KMS-11 (cell line): Measurements from ENCODE around the gene AR.

Experiments used
- H2AFZ ChIP-seq: fragments of 200-600 bp; sonication (generic); 2 replicates; pipeline ENCODE4 v1.6.1; 2016; ENCODE audit warnings: antibody characterized with exemption, mixed run types, low read depth
- H3K27ac ChIP-seq: fragments of 200-600 bp; sonication (generic); 2 replicates; pipeline ENCODE4 v1.6.1; 2016; ENCODE audit warnings: mild to moderate bottlenecking, mixed run types
- H3K27me3 ChIP-seq: fragments of 200-600 bp; sonication (generic); 2 replicates; pipeline ENCODE4 v1.6.1; 2017; ENCODE audit warnings: mild to moderate bottlenecking, low read depth, mixed run types, moderate library complexity; ENCODE audit not compliant: insufficient read depth
- H3K36me3 ChIP-seq: fragments of 200-600 bp; sonication (generic); 2 replicates; pipeline ENCODE4 v1.6.1; 2017; ENCODE audit warnings: mild to moderate bottlenecking, mixed run types; ENCODE audit not compliant: insufficient read depth
- H3K4me1 ChIP-seq: fragments of 200-600 bp; sonication (generic); 2 replicates; pipeline ENCODE4 v1.6.1; 2016; ENCODE audit warnings: mild to moderate bottlenecking, low read depth, mixed run types; ENCODE audit not compliant: poor library complexity, severe bottlenecking
- H3K4me2 ChIP-seq: fragments of 200-600 bp; sonication (generic); 2 replicates; pipeline ENCODE4 v1.7.0; 2016; ENCODE audit warnings: mild to moderate bottlenecking, mixed run types
- H3K4me3 ChIP-seq: fragments of 200-600 bp; sonication (generic); IDR thresholded peaks from 2 replicates; pipeline ENCODE4 v1.6.1; 2017; ENCODE audit warnings: low read depth, low read length, mixed read lengths; ENCODE audit not compliant: insufficient read depth
- H3K79me2 ChIP-seq: fragments of 200-600 bp; sonication (generic); 2 replicates; pipeline ENCODE4 v1.6.1; 2016; ENCODE audit warnings: low read depth, mixed run types; ENCODE audit not compliant: insufficient read depth
- H3K9ac ChIP-seq: fragments of 200-600 bp; sonication (generic); 2 replicates; pipeline ENCODE4 v1.6.1; 2016; ENCODE audit warnings: mild to moderate bottlenecking, mixed run types
- H4K20me1 ChIP-seq: fragments of 200-600 bp; sonication (generic); 2 replicates; pipeline ENCODE4 v1.6.1; 2016; ENCODE audit warnings: mild to moderate bottlenecking, mixed run types; ENCODE audit not compliant: insufficient read depth
- CTCF ChIP-seq: fragments of 200-600 bp; sonication (generic); conservative IDR thresholded peaks from 2 replicates; pipeline ENCODE4 v1.6.1; 2017; ENCODE audit warnings: low read depth, mild to moderate bottlenecking, antibody characterized with exemption, low read length, moderate library complexity, mixed read lengths

Gene AR

DNA sequence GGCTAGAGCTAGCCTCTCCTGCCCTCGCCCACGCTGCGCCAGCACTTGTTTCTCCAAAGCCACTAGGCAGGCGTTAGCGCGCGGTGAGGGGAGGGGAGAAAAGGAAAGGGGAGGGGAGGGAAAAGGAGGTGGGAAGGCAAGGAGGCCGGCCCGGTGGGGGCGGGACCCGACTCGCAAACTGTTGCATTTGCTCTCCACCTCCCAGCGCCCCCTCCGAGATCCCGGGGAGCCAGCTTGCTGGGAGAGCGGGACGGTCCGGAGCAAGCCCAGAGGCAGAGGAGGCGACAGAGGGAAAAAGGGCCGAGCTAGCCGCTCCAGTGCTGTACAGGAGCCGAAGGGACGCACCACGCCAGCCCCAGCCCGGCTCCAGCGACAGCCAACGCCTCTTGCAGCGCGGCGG is at the start of gene AR:
Gene AR, plus strand, starts transcription at position 204 of the 400 bp plus-strand sequence. CDS start 1,126 bp downstream, outside the sequence.
- Histone ChIP-seq H3K4me3 (no peak within 1 kb of the TSS), H3K9ac (no peak within 1 kb of the TSS), H4K20me1 (no peaks in the 10 kb centered on the region), H3K27ac (no peak within 1 kb of the TSS), H3K27me3 (no peaks in the 10 kb centered on the region), H3K4me2 (no peak within 1 kb of the TSS), H3K36me3 (no peaks in the 10 kb centered on the region), H2AFZ (no peak within 1 kb of the TSS; the same call in 1 of the 2 replicates), H3K4me1 (no peaks in the 10 kb centered on the region), H3K79me2 (no peaks in the 10 kb centered on the region)
- no peak for TF ChIP-seq CTCF

- H4K20me1 ChIP-seq: no peaks in the 10 kb centered on the region
- no peak overlapping the region for H2AFZ ChIP-seq
- no peaks in the 10 kb centered on the region for H3K27me3 ChIP-seq
Observed at GRCh38 chrX:67500617-67501016, 43.2 kb upstream of the AR start.

GRCh38 chrX:67503004-67503403 is 40.8 kb upstream of the AR start:
- Histone ChIP-seq H3K79me2 (no peaks in the 10 kb centered on the region), H3K27me3 (no peaks in the 10 kb centered on the region)

More at GRCh38 chrX:67500617-67501016, 43.2 kb upstream of the AR start:
- no peak for TF ChIP-seq CTCF
- Histone ChIP-seq H3K4me2 (no peak overlapping the region), H3K36me3 (no peaks in the 10 kb centered on the region), H3K4me3 (no peak overlapping the region), H3K4me1 (no peaks in the 10 kb centered on the region), H3K79me2 (no peaks in the 10 kb centered on the region), H3K9ac (no peak overlapping the region), H3K27ac (no peak overlapping the region)

GRCh38 chrX:67503453-67503852 is 40.4 kb upstream of the AR start:
- H3K27ac ChIP-seq: no peak overlapping the region
- no peak overlapping the region for H3K4me3 ChIP-seq
- H3K9ac ChIP-seq: no peak overlapping the region
- H4K20me1 ChIP-seq: no peaks in the 10 kb centered on the region
- H3K4me2 ChIP-seq: no peak overlapping the region
- H3K36me3 ChIP-seq: no peaks in the 10 kb centered on the region
- H3K4me1 ChIP-seq: no peaks in the 10 kb centered on the region
- no peaks in the 10 kb centered on the region for H3K79me2 ChIP-seq
- TF ChIP-seq CTCF: no peak
- no peak overlapping the region for H2AFZ ChIP-seq
- no peaks in the 10 kb centered on the region for H3K27me3 ChIP-seq

More at GRCh38 chrX:67503004-67503403, 40.8 kb upstream of the AR start:
- no peak for TF ChIP-seq CTCF
- Histone ChIP-seq H3K9ac (no peak overlapping the region), H3K36me3 (no peaks in the 10 kb centered on the region), H4K20me1 (no peaks in the 10 kb centered on the region), H2AFZ (no peak overlapping the region), H3K4me2 (no peak overlapping the region), H3K4me1 (no peaks in the 10 kb centered on the region), H3K4me3 (no peak overlapping the region), H3K27ac (no peak overlapping the region)

DNA sequence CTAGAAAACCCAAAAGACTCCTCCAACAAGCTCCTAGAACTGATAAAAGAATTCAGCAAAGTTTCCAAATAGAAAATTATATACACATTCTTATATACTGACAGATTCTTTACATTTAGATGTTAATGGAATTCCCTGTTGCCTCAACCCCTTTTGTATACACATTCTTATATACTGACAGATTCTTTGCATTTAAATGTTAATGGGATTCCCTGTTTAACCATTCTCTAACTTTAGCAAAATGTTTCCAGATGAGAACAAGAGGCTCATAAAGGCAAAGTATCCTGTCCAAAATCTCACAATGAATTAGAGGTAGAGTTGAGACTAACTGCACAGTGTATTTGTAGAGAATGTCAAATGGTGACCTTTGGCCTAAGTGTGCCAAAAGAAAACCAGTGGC is 23.1 kb upstream of the AR start:
- no peak overlapping the region for H3K4me2 ChIP-seq
- no peak for TF ChIP-seq CTCF
- H3K4me1 ChIP-seq: peaks cover 13% of the 10 kb centered on the region
- no peak overlapping the region for H3K27ac ChIP-seq
- no peak overlapping the region for H2AFZ ChIP-seq
- H3K4me3 ChIP-seq: no peak overlapping the region
- H3K36me3 ChIP-seq: no peaks in the 10 kb centered on the region
- no peaks in the 10 kb centered on the region for H3K79me2 ChIP-seq
- no peaks in the 10 kb centered on the region for H4K20me1 ChIP-seq
- no peaks in the 10 kb centered on the region for H3K27me3 ChIP-seq
- no peak overlapping the region for H3K9ac ChIP-seq
